ENCODE data around the gene PTPRD.

Gene PTPRD

DNA sequence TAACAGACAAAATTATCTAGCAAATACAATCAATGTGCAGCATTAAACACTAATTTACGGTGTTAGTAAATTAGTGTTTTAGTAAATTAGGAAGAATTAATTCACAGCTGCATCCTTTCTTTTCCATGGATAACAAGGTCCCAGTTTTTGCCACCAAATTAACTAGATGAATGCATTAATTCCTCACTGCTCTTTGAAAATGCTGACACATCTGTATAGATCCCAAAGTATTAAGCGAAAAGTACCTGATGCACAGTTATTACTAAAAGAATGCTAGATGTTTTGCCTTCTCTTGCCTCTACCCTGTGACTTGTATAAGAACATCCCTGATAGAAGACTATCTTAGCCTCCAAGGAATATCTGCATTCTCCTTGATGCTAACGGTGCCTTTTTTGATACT is 2200.5 kb downstream of the PTPRD start:
- TF ChIP-seq, protein P1, sequence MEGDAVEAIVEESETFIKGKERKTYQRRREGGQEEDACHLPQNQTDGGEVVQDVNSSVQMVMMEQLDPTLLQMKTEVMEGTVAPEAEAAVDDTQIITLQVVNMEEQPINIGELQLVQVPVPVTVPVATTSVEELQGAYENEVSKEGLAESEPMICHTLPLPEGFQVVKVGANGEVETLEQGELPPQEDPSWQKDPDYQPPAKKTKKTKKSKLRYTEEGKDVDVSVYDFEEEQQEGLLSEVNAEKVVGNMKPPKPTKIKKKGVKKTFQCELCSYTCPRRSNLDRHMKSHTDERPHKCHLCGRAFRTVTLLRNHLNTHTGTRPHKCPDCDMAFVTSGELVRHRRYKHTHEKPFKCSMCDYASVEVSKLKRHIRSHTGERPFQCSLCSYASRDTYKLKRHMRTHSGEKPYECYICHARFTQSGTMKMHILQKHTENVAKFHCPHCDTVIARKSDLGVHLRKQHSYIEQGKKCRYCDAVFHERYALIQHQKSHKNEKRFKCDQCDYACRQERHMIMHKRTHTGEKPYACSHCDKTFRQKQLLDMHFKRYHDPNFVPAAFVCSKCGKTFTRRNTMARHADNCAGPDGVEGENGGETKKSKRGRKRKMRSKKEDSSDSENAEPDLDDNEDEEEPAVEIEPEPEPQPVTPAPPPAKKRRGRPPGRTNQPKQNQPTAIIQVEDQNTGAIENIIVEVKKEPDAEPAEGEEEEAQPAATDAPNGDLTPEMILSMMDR (IDR thresholded peaks at IDR 0.05; ENCODE audit: extremely low read depth, missing control alignments), result no peak
- no peak for DNase-seq (ENCODE audit: low spot score)

GRCh38 chr9:8408575-8409190 is 2204.1 kb downstream of the PTPRD start:
- TF ChIP-seq, protein P1 (IDR thresholded peaks at IDR 0.05; ENCODE audit: extremely low read depth, missing control alignments), result no peak
- no peak for DNase-seq (ENCODE audit: low spot score)

- DNase-seq (ENCODE audit: low spot score), result no peak
These were observed 2210.7 kb downstream of the PTPRD start for GRCh38 chr9:8401961-8402705.

GRCh38 chr9:8400378-8400777 is 2212.4 kb downstream of the PTPRD start:
- TF ChIP-seq, protein P1 (IDR thresholded peaks at IDR 0.05; ENCODE audit: extremely low read depth, missing control alignments), result no peak
- DNase-seq (ENCODE audit: low spot score), result no peak

More at GRCh38 chr9:8401961-8402705, 2210.7 kb downstream of the PTPRD start:
- TF ChIP-seq, protein P1 (IDR thresholded peaks at IDR 0.05; ENCODE audit: extremely low read depth, missing control alignments), result no peak

DNA sequence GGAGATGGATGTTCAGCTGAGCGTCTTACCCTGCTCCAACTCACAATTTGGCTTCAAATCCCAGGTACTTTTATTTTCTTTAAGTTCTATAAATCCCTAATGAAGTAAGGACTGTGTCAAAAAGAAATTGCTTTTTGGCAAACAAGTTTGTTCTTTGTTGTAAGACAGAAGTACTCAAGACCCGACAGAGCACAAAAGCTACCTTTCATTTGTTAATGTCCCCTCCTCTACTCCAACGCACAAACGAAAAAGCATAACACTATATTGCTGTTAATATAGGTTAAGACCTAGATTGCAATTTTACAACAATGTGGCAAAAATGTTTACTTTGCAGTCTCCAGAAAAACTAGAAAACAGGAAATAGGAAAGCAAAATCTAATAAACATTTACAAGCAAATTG is 2217.8 kb downstream of the PTPRD start:
- DNase-seq (ENCODE audit: low spot score), result no peak
- TF ChIP-seq, protein P1 (IDR thresholded peaks at IDR 0.05; ENCODE audit: extremely low read depth, missing control alignments), result no peak

DNA sequence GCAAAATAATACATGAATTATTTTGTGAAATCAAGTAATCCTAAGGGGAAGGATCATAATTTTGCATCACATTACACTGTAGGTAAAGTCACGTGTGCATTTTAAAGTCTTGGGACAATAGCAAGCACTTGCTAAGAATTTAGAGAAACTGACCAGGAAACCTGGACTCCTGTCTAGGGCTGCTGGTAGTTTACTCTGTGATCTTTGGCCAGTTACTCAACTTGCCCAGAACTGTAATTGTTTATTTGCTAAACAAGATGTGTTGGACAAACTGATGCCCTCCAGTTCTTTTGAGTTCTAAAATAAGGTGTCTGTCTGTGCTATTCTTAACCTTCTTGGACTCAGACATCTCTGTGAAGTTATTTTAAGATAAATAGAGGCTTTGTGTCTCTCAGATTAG is 2218.5 kb downstream of the PTPRD start:
- no peak for DNase-seq (ENCODE audit: low spot score)
- TF ChIP-seq, protein P1 (IDR thresholded peaks at IDR 0.05; ENCODE audit: extremely low read depth, missing control alignments), result no peak

GRCh38 chr9:8392866-8393265 is 2219.9 kb downstream of the PTPRD start:
- TF ChIP-seq, protein P1 (IDR thresholded peaks at IDR 0.05; ENCODE audit: extremely low read depth, missing control alignments), result no peak
- no peak for DNase-seq (ENCODE audit: low spot score)

Data from GM20000 (cell line).